Thyroid gland (tissue), 4 donors: Measurements from ENCODE around the gene ABCC11. TPM values are rescaled to one million over a fixed set of nuclear protein-coding genes. Genes with fewer than 3 reads are reported as not detected.

Experiments
- DNase-seq, 2 donors: peaks; one replicate each; pipeline ENCODE4 v3.0.0-alpha.2; 2019
- H3K27ac ChIP-seq, 3 donors: fragments of 200-600 bp; sonication (generic); 1 replicate in 2 of 3; 2 replicates in 1 of 3; pipeline ENCODE4 v1.5.1; 2016 to 2019; ENCODE audit warnings: mild to moderate bottlenecking in 1 of 3, moderate library complexity in 1 of 3
- H3K27me3 ChIP-seq: fragments of 200-600 bp; sonication (generic); one replicate; pipeline ENCODE4 v1.5.1; 2019
- H3K36me3 ChIP-seq, 2 donors: fragments of 200-600 bp; sonication (generic); one replicate each; pipeline ENCODE4 v1.5.1; 2016 to 2019
- H3K4me1 ChIP-seq, 2 donors: fragments of 200-600 bp; sonication (generic); one replicate each; pipeline ENCODE4 v1.5.1; 2017 to 2019
- H3K4me3 ChIP-seq, 3 donors: fragments of 200-600 bp; sonication (generic); replicated peaks in 1 of 3; 1 replicate in 2 of 3; 2 replicates in 1 of 3; pipeline ENCODE4 v1.5.1; 2016; ENCODE audit warnings: mild to moderate bottlenecking in 1 of 3
- H3K9me3 ChIP-seq: fragments of 200-600 bp; sonication (generic); one replicate; pipeline ENCODE4 v1.5.1; 2017
- CTCF ChIP-seq, 6 experiments: fragments of 200-600 bp in 3 of 6; fragments of 450-650 bp in 3 of 6; sonication (generic) in 3 of 6; IDR thresholded peaks; one replicate each; pipeline ENCODE4 v1.5.1; 2016 to 2019; ENCODE audit warnings: antibody characterized with exemption in 6 of 6, mild to moderate bottlenecking in 2 of 6, inconsistent platforms in 1 of 6, moderate library complexity in 1 of 6
- POLR2A ChIP-seq, 2 donors: fragments of 450-650 bp; IDR thresholded peaks; one replicate each; pipeline ENCODE4 v1.6.1; 2017; ENCODE audit warnings: antibody characterized with exemption in 2 of 2, mild to moderate bottlenecking in 2 of 2, moderate library complexity in 1 of 2
- WGBS, 2 donors: methylation state at CpG; one replicate each; pipeline ENCODE4 v1.1.5; 2017; 5-methylcytosine and 5-hydroxymethylcytosine counted together
- intact Hi-C: fragments of 100-400 bp; cut with DNase I; formaldehyde crosslinking; loops from one replicate; pipeline ENCODE4 v1.15.1; 2023
- total RNA-seq, 4 donors: library from RNA; depleted of rRNA; stranded (reverse); fragments of >200 nt; gene quantifications; one replicate each; pipeline ENCODE4 v1.2.3, GENCODE V29; 2016

The ABCC11 gene
- total RNA-seq, 4 donors from 2014 or later, result 0.27 TPM; not detected in 3

- intact Hi-C loops, result no loop called here
- no peak overlapping the region for H3K4me3 ChIP-seq
- WGBS, 2 donors, result 76 to 84% methylated on average over 5 of the region's 5 CpGs
- no peaks in the 10 kb centered on the region for H3K36me3 ChIP-seq
- H3K27ac ChIP-seq, result no peak overlapping the region
- peaks cover 11 to 16% of the 10 kb centered on the region in 2 donors for H3K4me1 ChIP-seq
- no peaks in the 10 kb centered on the region for H3K9me3 ChIP-seq
- TF ChIP-seq CTCF (IDR thresholded peaks at IDR 0.05) (no peak), POLR2A (IDR thresholded peaks at IDR 0.05) (no peak)
- no peak for DNase-seq
- H3K27me3 ChIP-seq, result no peaks in the 10 kb centered on the region
These were observed 124.1 kb downstream of the ABCC11 start for GRCh38 chr16:48123104-48123788.

DNA sequence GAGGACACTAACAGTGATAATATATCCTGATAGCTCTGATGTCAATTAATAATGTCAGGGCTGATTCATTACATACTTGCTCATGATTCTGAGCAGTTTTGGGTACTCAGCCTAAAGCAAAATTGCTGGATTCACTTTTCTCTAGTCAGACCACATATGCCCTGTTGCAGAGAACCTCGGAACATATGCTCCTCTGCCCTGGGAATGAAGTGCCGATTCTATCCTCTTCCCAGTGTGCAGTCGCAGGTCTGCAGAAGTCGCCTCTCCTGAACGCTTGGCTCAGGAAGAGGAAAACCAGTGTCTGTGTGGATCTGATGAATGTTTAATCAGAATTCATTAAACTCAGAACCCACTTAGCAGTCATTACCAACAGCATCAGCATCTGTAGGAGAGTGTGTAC is 126.1 kb downstream of the ABCC11 start:
- no peak overlapping the region for H3K4me3 ChIP-seq
- H3K4me1 ChIP-seq, result peaks cover 0 to under 1% of the 10 kb centered on the region in 2 donors
- 85 to 90% methylated on average over 5 of the region's 5 CpGs for WGBS, 2 donors
- no peak overlapping the region for H3K27ac ChIP-seq
- no peaks in the 10 kb centered on the region for H3K36me3 ChIP-seq
- no peak for DNase-seq
- H3K27me3 ChIP-seq, result no peaks in the 10 kb centered on the region
- no peaks in the 10 kb centered on the region for H3K9me3 ChIP-seq
- TF ChIP-seq CTCF (IDR thresholded peaks at IDR 0.05) (no peak), POLR2A (IDR thresholded peaks at IDR 0.05) (no peak)
- intact Hi-C loops, result no loop called here

DNA sequence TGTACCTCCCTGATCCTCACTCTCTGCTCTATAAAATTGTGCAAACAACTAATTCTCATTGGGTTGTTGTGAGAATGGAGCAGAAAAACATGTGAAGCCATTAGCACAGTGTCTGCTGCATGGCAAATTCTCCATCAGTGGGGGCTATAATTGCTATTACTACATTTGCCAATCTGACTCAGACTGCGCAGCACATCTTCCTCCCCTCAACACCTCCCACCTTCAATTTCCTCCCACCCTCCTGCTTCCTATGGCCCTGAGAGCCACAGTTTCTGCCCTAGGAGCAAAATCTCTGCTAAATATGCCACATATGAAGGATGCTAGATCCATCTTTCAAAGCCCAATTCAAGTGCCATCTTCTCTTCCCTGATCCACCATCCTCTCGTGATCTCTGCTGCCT is 128.5 kb downstream of the ABCC11 start:
- Histone ChIP-seq H3K4me1 (no peaks in the 10 kb centered on the region), H3K27me3 (no peaks in the 10 kb centered on the region), H3K4me3 (no peak overlapping the region), H3K27ac (no peak overlapping the region), H3K9me3 (no peaks in the 10 kb centered on the region), H3K36me3 (no peaks in the 10 kb centered on the region)
- no peak for TF ChIP-seq POLR2A (IDR thresholded peaks at IDR 0.05)
- TF ChIP-seq CTCF (IDR thresholded peaks at IDR 0.05), result no peak
- intact Hi-C loops, result no loop called here
- WGBS, 2 donors, result 87 to 94% methylated on average over 2 of the region's 2 CpGs
- DNase-seq, result no peak

GRCh38 chr16:48117217-48118105 is 129.9 kb downstream of the ABCC11 start:
- WGBS, 2 donors, result 56 to 59% methylated on average over 17 to 18 of the region's 22 CpGs
- DNase-seq, result peak; percentile 37 to 52

More at GRCh38 chr16:48117217-48118105, 129.9 kb downstream of the ABCC11 start:
- Histone ChIP-seq H3K4me3 (no peak overlapping the region), H3K4me1 (peaks cover 0 to 6% of the 10 kb centered on the region in 2 donors), H3K27me3 (no peaks in the 10 kb centered on the region), H3K36me3 (no peaks in the 10 kb centered on the region), H3K27ac (no peak overlapping the region), H3K9me3 (no peaks in the 10 kb centered on the region)
- intact Hi-C loops, result no loop called here
- TF ChIP-seq CTCF (IDR thresholded peaks at IDR 0.05) (peak; percentile 25 to 64 (median 44)), POLR2A (IDR thresholded peaks at IDR 0.05) (no peak)

Other genes with a start within 250 kb of the ABCC11 start
- gene ABCC12, start 91.5 kb downstream of the ABCC11 start, total RNA-seq, result under 1 TPM in 1 of 4 donors, not detected in 3; 0.13 TPM
- gene LONP2, start 3.2 kb downstream of the ABCC11 start, total RNA-seq, result 100 to 1,000 TPM; 108 to 124 (median 116) TPM
- gene SIAH1, start 137.9 kb upstream of the ABCC11 start, total RNA-seq, result 10 to 100 TPM; 23.9 to 45.8 (median 34.4) TPM